Kasumi-1 (cell line): ENCODE results near the gene SH3RF1.

Experiments used
- DNase-seq, 2 experiments: peaks; one replicate each; lab custom pipeline; 2025; lab: John Stamatoyannopoulos, UW

Gene SH3RF1

GRCh38 chr4:169063441-169063840 lies 207.3 kb downstream of the SH3RF1 start:
- DNase-seq, result no peak

DNA sequence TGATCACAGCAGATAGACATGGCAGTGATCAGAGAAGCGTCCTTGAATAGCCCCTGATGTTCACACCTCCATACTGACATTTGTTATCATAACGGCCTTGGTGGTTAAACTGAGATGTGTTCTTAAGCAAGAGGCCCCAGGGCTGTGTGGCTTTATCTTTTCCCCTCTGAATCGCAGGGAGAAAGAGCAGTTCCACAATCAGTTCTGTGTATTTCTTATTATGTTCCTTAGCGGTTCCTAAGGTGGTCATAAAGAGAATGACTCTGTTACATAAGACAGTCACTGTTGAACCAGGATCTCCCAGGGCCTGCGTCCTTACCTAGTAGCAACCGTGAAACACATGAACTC lies 207.9 kb downstream of the SH3RF1 start:
- no peak for DNase-seq

DNA sequence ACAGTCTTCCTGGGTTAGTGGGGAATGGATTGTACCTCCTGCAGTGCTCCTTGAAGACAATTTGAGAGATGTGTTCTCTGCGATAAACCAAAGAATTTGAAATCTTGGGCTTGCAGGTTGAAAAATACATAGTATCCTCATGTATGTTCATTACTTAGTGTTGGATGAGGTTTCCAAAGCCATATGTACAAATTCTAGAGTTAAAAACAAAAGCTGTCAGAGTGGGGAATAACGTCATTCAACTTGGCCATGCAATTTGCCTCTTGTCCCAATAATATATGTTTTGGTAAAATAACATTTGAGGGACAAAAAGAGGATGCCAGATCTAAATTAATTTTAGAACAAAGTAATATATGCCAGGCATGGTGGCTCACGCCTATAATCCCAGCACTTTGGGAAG lies 209.4 kb downstream of the SH3RF1 start:
- DNase-seq, result no peak

- no peak for DNase-seq
Measured at GRCh38 chr4:169060391-169061091, 210.2 kb downstream of the SH3RF1 start.

- DNase-seq, result no peak
Measured at GRCh38 chr4:169059306-169060211, 211.2 kb downstream of the SH3RF1 start.

GRCh38 chr4:169058312-169058711 lies 212.4 kb downstream of the SH3RF1 start:
- no peak for DNase-seq

DNA sequence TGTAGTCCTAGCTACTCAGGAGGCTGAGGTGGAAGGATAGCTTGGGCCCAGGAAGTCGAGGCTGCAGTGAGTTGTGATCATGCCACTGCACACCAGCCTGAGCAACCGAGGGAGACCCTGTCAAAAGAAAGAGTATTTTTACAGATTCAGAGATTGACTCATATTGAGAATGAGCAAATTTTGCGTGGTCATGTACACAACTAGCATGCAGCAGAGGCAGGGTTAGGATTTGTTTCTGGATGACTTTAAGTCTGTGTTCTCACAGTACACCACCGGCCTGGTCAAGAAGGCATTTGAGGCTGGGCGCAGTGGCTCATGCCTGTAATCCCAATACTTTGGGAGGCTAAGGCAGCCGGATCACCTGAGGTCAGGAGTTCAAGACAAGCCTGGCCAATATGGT lies 215.9 kb downstream of the SH3RF1 start:
- no peak for DNase-seq

DNA sequence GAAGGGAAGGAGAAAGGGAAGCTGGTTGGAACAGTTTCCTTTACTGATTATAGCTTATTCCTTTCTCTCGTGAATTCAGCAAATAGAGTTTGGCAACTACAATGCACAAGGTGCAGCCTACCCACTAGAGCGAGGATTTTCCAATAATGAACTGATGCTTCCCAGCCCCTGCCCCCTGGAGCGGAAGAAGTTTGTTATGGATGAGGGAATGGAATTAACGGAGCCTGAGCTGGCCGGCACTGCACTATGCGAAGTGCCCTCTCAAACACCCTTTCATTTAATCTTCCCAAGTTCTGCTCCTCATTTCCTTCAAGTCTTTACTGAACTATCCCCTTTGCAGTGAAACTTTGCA lies 218.2 kb downstream of the SH3RF1 start:
- DNase-seq, result no peak

- DNase-seq, result no peak
Measured at GRCh38 chr4:169051761-169052593, 218.8 kb downstream of the SH3RF1 start.

DNA sequence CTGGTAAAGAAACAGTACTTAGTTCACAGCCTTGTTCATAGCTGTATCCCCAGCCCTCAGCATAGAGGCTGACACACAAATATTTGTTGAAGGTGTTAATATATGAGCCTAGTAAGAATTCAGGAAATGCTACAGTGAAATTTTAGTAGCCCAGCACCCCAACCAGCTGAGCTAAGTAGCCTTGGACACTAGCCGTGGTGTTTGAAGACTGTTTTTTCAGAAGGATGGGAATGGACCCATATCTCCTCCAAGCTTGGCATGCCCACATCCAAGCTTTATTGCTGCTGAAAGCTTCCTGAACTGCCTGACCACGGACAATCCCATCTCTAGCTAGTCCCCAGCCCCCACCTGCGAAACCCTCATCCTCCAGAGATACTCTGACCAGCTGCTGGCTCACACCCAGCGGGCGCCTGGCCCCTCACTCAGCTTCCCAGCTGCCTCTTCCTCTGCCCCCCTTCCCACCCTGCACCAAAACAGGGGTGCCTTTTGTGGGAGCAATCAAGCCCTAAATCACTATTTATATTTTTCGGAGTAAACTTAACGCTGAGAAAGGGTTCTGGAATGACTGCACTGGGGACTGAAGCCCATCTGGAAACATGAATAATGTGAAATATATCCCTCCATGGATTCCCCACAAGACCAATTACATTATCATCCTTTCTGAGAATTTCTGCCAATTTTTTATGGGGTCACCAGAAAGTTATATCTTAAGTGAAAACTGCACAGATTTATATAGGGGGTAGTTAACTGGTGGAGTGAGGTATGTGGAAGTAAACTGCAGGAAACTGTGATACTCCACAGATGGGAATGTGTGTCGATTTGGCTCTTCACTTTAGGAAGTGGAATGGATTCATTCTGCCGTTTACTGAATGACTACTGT lies 219.6 kb downstream of the SH3RF1 start:
- DNase-seq, result no peak

GRCh38 chr4:169050284-169050683 lies 220.5 kb downstream of the SH3RF1 start:
- DNase-seq, result no peak

- no peak for DNase-seq
Measured at GRCh38 chr4:169048868-169049414, 221.8 kb downstream of the SH3RF1 start.

GRCh38 chr4:169047956-169048355 lies 222.8 kb downstream of the SH3RF1 start:
- no peak for DNase-seq

DNA sequence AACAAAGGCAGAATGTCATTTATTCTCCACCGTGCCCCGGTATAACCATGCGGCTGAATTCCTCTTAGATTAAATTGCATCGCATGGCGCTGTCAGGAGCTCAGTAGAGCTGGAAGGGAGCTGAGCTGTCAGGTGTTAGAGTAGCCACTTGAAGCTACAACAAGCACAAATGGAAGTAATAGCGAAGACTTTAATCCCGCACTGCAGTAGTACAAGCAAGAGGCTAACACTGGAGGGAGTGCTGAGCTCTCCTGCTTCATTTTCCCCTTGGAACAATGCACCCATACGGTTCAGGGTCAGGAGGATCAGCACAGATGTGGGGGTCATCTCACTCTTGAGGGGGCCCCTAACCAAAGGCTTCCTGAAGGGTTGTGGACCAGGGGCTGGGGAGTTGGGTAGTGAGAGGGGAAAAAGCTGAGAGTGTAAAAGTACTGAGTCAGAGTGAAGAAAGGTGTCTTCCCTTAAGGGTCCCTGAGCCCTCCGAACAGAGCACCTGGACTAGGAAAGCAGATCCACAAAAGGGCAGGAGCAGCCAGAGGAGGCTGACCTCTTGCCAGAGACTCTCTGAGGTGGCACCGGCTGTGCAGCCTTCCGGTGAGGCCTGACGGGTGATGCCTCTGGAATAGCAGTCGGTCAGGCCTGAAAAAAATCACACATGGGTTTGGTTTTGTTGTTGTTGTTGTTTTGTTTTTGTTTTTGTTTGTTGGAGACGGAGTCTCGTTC lies 224.7 kb downstream of the SH3RF1 start:
- DNase-seq, result no peak

DNA sequence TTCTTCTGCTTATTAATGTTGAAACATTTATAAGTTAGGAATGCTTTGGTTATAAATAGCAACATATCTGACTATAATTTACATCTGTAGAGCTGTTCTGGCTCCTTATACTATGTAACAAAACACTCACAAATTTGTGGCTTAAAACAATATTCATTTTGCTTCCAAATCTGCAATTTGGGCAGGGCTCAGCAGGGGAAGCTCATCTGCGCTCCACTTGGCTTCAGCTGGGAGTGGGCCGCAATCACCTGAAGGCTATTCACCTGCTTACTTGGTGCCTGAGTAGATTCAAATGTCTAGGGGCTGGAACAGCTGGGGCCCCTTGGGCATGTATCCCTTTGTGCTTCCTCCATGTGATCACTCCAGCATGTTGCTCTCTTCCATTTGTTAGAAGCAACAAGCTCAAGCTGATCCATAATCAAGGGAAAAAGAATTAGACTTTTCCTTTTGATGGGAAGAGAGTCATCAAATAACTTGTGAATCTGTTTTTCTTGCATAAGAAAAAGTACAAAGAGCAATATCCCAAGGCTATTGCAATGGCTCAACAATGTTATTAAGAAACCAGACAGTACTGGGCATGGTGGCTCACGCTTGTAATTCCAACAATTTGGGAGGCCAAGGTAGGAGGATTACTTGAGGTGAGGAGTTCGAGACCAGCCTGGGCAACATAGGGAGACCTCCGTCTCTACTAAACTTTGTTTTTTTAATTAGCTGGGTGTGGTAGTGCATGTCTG lies 225.9 kb downstream of the SH3RF1 start:
- DNase-seq, result no peak
